C4-2B (cell line): ENCODE measurements around the gene MICAL2.

ENCODE experiments used
- H3K27ac ChIP-seq: fragments of 450-650 bp; 2 replicates; pipeline ENCODE4 v1.5.1; 2017
- ZFX ChIP-seq: fragments of 450-650 bp; IDR thresholded peaks from 2 replicates; pipeline ENCODE4 v1.6.1; 2017
- TF ChIP-seq, protein P1 (sequence below): fragments of 450-650 bp; conservative IDR thresholded peaks from 2 replicates; pipeline ENCODE4 v1.5.1; 2017; ENCODE audit warnings: mild to moderate bottlenecking

Gene MICAL2

DNA sequence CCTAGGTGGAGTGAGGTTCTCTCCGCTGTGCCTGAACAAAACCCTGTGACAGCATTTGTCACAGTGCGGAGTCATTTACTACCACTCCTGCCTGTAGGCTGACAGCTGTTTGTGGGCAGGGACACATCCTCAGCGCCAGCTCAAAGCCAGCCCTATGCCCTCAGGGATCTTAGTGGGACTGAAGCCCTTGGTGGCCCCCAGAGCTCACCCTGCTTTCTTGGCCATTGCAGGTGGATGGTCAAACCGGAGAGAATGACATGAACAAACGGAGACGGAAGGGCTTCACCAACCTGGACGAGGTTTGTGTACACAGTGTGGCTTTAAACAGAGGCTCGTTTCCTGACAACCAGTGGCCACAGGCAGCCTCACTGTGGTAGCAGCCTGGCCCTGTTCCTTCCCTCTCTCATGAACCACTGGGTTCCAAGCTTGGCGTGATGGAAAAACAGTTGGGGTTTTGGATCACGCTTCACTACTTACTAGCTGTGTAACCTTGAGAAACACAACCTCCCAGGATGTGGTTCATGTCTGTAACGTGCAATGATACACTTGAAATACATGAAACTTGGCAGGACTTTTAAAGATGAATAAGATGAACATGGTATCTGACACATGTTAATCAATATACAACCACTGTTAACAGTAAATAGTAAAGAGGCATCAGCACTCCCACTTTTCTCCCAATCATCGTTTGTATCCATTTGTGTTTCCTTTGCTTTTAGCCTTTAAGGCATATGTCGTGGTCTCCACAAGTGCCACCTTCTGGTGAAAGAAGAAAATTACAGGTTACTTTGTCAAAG lies 125.8 kb downstream of the MICAL2 start:
- H3K27ac ChIP-seq = peak overlapping the region; percentile 95

DNA sequence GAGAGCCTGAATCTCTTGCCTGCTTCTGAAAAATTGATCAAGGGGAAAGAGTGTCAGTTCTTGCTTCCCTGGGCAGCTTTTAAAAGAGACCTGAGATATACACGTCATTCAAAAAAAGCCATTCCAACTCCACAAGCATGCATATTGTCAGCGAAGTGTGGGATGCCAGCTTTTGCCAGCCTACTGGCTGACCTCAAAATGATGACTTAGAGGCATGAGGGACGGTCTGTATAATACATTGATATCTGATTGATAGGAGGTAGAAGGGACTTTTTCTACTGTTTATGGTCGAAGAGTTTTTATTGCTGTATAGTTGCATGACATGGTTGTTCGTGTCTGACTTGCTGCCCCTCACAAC lies 126.3 kb downstream of the MICAL2 start:
- TF ChIP-seq ZFX = no peak
- TF ChIP-seq, protein P1, sequence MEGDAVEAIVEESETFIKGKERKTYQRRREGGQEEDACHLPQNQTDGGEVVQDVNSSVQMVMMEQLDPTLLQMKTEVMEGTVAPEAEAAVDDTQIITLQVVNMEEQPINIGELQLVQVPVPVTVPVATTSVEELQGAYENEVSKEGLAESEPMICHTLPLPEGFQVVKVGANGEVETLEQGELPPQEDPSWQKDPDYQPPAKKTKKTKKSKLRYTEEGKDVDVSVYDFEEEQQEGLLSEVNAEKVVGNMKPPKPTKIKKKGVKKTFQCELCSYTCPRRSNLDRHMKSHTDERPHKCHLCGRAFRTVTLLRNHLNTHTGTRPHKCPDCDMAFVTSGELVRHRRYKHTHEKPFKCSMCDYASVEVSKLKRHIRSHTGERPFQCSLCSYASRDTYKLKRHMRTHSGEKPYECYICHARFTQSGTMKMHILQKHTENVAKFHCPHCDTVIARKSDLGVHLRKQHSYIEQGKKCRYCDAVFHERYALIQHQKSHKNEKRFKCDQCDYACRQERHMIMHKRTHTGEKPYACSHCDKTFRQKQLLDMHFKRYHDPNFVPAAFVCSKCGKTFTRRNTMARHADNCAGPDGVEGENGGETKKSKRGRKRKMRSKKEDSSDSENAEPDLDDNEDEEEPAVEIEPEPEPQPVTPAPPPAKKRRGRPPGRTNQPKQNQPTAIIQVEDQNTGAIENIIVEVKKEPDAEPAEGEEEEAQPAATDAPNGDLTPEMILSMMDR = peak; percentile 62; the same call in 1 of the 2 replicates
- no peak overlapping the region for H3K27ac ChIP-seq

More for the DNA sequence above, 125.8 kb downstream of the MICAL2 start:
- TF ChIP-seq ZFX = no peak
- TF ChIP-seq, protein P1 = peak; percentile 84

DNA sequence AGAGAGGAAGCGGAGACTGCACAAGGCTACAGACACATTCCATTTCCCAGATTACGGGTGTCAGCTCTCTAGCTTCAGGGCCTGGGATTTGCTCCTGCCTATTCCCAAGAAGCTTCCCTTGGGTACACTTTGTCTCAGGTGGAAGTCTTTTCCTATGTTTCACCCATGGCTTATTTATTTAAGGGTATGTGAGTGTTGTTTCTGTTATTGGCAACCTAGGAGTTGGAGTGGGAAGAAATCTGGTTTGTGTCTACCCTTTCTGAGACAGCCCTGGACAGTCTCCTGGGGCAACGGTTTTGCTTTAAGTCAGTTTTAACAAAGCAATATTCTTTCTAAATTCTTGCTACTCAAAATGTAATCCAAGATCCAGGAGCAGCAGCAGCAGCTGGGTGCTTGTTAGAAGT lies 127.0 kb downstream of the MICAL2 start:
- H3K27ac ChIP-seq = no peak overlapping the region
- TF ChIP-seq ZFX = no peak
- TF ChIP-seq, protein P1 = no peak

DNA sequence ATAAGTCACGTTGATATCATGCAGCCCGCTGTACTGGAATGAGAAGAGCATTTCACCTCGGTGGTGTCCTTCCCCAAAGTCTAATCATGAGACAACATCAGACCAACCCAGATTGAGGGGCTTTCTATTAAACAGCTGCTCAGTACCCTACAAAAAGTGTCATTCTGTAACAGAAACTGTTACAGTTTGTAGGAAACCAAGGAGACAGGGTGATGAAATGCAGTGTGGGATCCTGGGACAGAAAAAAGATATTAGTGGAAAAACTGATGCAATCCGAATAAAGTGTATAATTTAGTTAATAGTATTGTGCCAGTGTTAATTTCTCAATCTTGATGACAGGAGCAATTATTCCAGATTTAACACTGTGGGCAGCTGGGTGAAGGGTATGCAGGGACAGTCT lies 128.0 kb downstream of the MICAL2 start:
- no peak overlapping the region for H3K27ac ChIP-seq
- TF ChIP-seq, protein P1 = no peak
- no peak for TF ChIP-seq ZFX

DNA sequence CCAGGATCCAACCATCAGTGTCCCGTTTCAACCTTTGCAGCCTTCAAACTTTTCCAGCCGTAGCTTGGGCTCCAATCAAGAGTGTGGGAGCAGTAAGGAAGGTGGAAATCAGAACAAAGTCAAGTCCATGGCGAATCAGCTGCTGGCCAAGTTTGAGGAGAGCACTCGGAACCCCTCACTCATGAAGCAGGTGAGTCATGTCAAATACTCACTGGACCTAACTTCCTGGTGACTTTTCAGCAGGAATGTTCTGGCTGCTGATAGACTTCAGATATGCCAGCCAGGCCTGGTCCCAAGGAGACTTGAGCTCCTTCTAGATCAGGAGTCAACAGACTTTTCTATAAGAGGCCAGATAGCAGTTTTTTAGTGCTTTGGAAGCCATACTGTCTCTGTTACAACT lies 129.0 kb downstream of the MICAL2 start:
- TF ChIP-seq ZFX = no peak
- TF ChIP-seq, protein P1 = no peak
- H3K27ac ChIP-seq = peak overlapping the region; percentile 53

DNA sequence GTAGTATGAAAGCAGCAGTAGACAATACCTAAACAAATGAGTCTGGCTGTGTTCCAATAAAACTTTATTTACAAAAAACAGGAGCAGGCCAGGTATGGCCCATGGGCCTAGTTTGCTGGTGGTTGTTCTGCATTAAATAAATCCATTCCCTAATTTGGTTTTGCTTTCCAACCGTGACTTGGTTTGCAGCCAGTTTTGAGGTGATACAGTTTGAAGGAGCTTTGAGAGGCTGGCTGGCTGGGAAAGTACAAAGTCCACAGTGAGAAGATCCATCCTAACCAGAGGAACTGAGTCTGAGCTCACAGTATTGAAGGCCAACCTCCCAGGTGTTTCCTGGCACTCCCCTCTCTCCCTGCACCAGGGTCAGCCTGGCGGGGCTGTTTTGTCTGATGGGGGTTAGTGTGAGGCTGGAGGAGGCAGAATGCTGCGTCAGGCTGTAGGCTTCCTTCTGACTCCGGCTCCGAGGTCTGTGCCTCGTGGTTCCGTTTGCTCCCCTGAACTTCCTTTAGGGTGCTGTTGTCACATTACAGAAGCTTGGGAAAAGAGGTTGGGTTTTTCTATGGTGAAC lies 129.5 kb downstream of the MICAL2 start:
- peak overlapping the region; percentile 53 for H3K27ac ChIP-seq
- TF ChIP-seq, protein P1 = no peak
- no peak for TF ChIP-seq ZFX

DNA sequence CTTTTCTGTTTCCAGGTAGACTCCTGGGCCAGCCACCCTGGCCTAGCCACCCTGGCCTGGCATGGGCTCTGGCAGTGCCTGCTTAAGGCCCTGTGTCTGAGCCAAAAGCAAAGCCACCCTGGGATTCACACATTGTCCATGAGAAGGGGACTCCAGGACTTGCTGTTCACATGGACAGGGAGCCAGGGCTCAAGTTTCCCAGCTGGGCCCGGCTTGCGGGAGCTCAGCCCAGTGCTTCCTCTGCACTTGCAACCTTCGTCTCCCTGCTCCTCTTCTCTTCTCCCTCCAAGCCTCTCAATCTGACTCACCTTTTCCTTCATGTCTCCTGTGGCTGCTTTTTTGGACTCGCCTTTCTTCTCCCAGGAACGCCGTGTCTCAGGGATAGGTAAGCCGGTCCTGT lies 130.3 kb downstream of the MICAL2 start:
- peak overlapping the region; percentile 53 for H3K27ac ChIP-seq
- TF ChIP-seq, protein P1 = no peak
- no peak for TF ChIP-seq ZFX
